ENCODE measurements around the gene SLC27A6. TPM values are rescaled to one million over a fixed set of nuclear protein-coding genes. Genes with fewer than 3 reads are reported as not detected.
"Not testable (repeated sequence)": the region's sequence is repeated elsewhere in the genome, so short reads cannot be mapped to it uniquely, and the experiment has no call there.

Gene SLC27A6
- total RNA-seq, 1 donor from 2014 or later, result not detected

- ChIA-PET POLR2A (no interaction called here), CTCF (no interaction called here)
- Mint-ChIP-seq H3K4me1 (no peaks in the 10 kb centered on the region), H3K27me3 (no peaks in the 10 kb centered on the region), H3K27ac (no peak overlapping the region), H3K9me3 (no peaks in the 10 kb centered on the region), H3K4me3 (no peak overlapping the region), H3K36me3 (ENCODE audit: low read depth) (no peaks in the 10 kb centered on the region)
- ATAC-seq (ENCODE audit: low read depth), result no peak
- TF ChIP-seq, protein P1, sequence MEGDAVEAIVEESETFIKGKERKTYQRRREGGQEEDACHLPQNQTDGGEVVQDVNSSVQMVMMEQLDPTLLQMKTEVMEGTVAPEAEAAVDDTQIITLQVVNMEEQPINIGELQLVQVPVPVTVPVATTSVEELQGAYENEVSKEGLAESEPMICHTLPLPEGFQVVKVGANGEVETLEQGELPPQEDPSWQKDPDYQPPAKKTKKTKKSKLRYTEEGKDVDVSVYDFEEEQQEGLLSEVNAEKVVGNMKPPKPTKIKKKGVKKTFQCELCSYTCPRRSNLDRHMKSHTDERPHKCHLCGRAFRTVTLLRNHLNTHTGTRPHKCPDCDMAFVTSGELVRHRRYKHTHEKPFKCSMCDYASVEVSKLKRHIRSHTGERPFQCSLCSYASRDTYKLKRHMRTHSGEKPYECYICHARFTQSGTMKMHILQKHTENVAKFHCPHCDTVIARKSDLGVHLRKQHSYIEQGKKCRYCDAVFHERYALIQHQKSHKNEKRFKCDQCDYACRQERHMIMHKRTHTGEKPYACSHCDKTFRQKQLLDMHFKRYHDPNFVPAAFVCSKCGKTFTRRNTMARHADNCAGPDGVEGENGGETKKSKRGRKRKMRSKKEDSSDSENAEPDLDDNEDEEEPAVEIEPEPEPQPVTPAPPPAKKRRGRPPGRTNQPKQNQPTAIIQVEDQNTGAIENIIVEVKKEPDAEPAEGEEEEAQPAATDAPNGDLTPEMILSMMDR (IDR thresholded peaks at IDR 0.05), result no peak
- no peak for DNase-seq
- intact Hi-C loops (cut with micrococcal nuclease), result no loop called here
Measured at GRCh38 chr5:128925973-128926372, 39.3 kb upstream of the SLC27A6 start.

GRCh38 chr5:128927644-128928043 is 37.6 kb upstream of the SLC27A6 start:
- Mint-ChIP-seq H3K27ac (no peak overlapping the region), H3K9me3 (no peaks in the 10 kb centered on the region), H3K36me3 (ENCODE audit: low read depth) (no peaks in the 10 kb centered on the region), H3K4me3 (no peak overlapping the region), H3K27me3 (no peaks in the 10 kb centered on the region), H3K4me1 (no peaks in the 10 kb centered on the region)
- intact Hi-C loops (cut with micrococcal nuclease), result no loop called here
- ChIA-PET POLR2A (no interaction called here), CTCF (interaction anchor here (0.6 kb wide), 1 partner anchor 134 kb away, joined by 3 read pairs; no protein-coding TSS in a partner anchor)
- no peak for ATAC-seq (ENCODE audit: low read depth)
- TF ChIP-seq, protein P1 (IDR thresholded peaks at IDR 0.05), result no peak
- no peak for DNase-seq

DNA sequence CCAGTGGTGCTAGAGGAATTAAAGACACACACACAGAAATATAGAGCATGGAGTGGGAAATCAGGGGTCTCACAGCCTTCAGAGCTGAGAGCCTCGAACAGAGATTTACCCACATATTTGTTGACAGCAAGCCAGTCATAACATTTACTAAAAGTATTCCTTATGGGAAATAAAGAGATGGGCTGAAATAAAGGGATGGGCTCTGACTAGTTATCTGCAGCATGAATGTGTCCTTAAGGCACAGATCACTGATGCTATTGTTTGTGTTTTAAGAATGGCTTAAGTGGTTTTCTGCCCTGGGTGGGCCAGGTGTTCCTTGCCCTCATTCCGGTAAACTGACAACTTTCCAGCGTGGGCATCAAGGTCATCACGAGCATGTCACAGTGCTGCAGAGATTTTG is 33.1 kb upstream of the SLC27A6 start:
- POLR2A ChIA-PET; ATAC-seq (ENCODE audit: low read depth); H3K9me3 Mint-ChIP-seq; intact Hi-C loops (cut with micrococcal nuclease); CTCF ChIA-PET; H3K27me3 Mint-ChIP-seq; H3K4me1 Mint-ChIP-seq; H3K27ac Mint-ChIP-seq; H3K36me3 Mint-ChIP-seq (ENCODE audit: low read depth); H3K4me3 Mint-ChIP-seq; DNase-seq: not testable (repeated sequence)

- H3K9me3 Mint-ChIP-seq; H3K4me1 Mint-ChIP-seq; H3K4me3 Mint-ChIP-seq; POLR2A ChIA-PET; H3K27me3 Mint-ChIP-seq; H3K27ac Mint-ChIP-seq; CTCF ChIA-PET; ATAC-seq (ENCODE audit: low read depth); intact Hi-C loops (cut with micrococcal nuclease); H3K36me3 Mint-ChIP-seq (ENCODE audit: low read depth); DNase-seq: not testable (repeated sequence)
Measured at GRCh38 chr5:128943100-128943499, 22.2 kb upstream of the SLC27A6 start.

DNA sequence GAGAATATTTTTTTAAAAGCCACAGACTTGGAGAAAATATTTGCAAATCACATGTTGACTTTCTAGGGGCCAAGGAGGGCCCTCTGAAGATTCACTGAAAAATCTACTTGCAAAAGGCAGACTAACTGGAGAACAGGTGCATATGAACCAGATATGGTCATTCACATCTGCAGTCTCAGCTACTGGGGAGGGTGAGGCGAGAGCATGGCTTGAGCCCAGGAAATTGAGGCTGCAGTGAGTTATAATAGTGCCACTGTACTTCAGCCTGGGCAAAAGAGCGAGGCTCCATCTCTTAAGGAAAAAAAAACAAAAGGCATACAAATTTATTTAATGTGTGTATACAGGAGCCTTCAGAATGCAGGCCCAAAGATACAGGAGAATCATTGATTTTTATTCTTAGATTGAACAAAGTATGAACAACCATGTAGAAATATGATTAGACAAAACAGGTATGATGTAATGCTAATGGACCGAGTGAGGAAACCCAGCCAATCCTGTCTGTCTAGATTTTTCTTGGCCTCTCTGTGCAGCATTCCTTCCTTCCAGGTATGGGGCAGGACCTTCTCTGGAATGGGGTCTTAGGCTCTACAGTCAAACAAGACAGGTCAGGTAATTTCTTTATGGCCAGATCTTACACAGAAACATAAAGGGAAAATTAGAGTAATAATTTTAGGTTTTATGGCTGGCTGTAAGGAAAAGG is 15.3 kb upstream of the SLC27A6 start:
- DNase-seq (no peak), ATAC-seq (ENCODE audit: low read depth) (no peak)
- intact Hi-C loops (cut with micrococcal nuclease), result no loop called here
- TF ChIP-seq, protein P1 (IDR thresholded peaks at IDR 0.05), result no peak
- Mint-ChIP-seq H3K27ac (no peak overlapping the region), H3K4me1 (no peaks in the 10 kb centered on the region), H3K27me3 (no peaks in the 10 kb centered on the region), H3K4me3 (no peak overlapping the region), H3K36me3 (ENCODE audit: low read depth) (no peaks in the 10 kb centered on the region), H3K9me3 (no peaks in the 10 kb centered on the region)
- ChIA-PET POLR2A (no interaction called here), CTCF (no interaction called here)

GRCh38 chr5:128951301-128951700 is 14.0 kb upstream of the SLC27A6 start:
- H3K4me1 Mint-ChIP-seq; H3K27me3 Mint-ChIP-seq; H3K9me3 Mint-ChIP-seq; intact Hi-C loops (cut with micrococcal nuclease); ATAC-seq (ENCODE audit: low read depth); DNase-seq; POLR2A ChIA-PET; H3K36me3 Mint-ChIP-seq (ENCODE audit: low read depth); CTCF ChIA-PET; H3K27ac Mint-ChIP-seq; H3K4me3 Mint-ChIP-seq: not testable (repeated sequence)

DNA sequence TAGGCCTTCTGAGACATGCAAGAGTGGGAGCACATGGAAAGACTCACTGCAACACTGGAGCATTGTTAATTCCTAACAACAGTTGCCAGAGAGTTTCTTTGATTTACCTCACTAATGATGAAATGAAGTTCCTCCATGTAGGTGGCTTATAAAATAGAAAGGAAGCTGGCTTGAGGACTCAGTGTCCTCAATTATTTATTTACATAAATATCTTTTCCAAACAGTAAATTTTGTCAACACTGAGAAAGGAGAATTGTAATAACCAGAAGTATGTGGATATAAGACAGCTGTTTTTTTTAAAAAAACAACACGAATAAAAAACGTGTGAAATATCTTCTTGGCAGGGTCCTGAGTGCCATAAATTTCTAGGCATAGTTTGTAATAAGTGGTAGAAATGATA is 9.1 kb upstream of the SLC27A6 start:
- Mint-ChIP-seq H3K4me3 (no peak overlapping the region), H3K27me3 (no peaks in the 10 kb centered on the region), H3K36me3 (ENCODE audit: low read depth) (no peaks in the 10 kb centered on the region), H3K4me1 (no peaks in the 10 kb centered on the region), H3K9me3 (peaks cover 5% of the 10 kb centered on the region), H3K27ac (no peak overlapping the region)
- no peak for DNase-seq
- POLR2A ChIA-PET, result no interaction called here
- intact Hi-C loops (cut with micrococcal nuclease), result no loop called here
- TF ChIP-seq, protein P1 (IDR thresholded peaks at IDR 0.05), result no peak
- ATAC-seq (ENCODE audit: low read depth), result no peak
- CTCF ChIA-PET, result no interaction called here
